Activated T-helper 1 cell treated with anti-CD3 and anti-CD28 coated beads, Interleukin-2, amount 50 U/mL, for 16 hours (primary cell): ENCODE measurements around the gene NR5A1.

Experiments used
- DNase-seq, 2 donors: peaks; one replicate each; pipeline ENCODE4 v3.0.0-alpha.2; 2020; ENCODE audit warnings: low read depth in 1 of 2, low spot score in 1 of 2

NR5A1 gene

GRCh38 chr9:124444166-124444565, 63.0 kb downstream of the NR5A1 start:
- no peak for DNase-seq

GRCh38 chr9:124443625-124444024, 63.6 kb downstream of the NR5A1 start:
- DNase-seq: no peak

- DNase-seq: no peak
These were observed 64.4 kb downstream of the NR5A1 start for GRCh38 chr9:124442826-124443225.

GRCh38 chr9:124442379-124442778, 64.8 kb downstream of the NR5A1 start:
- DNase-seq: no peak

- DNase-seq: no peak
These were observed 65.9 kb downstream of the NR5A1 start for GRCh38 chr9:124441291-124441690.

- DNase-seq: no peak
These were observed 66.4 kb downstream of the NR5A1 start for GRCh38 chr9:124440786-124441185.

GRCh38 chr9:124439686-124440243, 67.4 kb downstream of the NR5A1 start:
- DNase-seq: no peak

- no peak for DNase-seq
These were observed 68.1 kb downstream of the NR5A1 start for GRCh38 chr9:124439086-124439485.

GRCh38 chr9:124438091-124438490, 69.1 kb downstream of the NR5A1 start:
- no peak for DNase-seq

- DNase-seq: no peak
These were observed 70.1 kb downstream of the NR5A1 start for GRCh38 chr9:124437086-124437485.

GRCh38 chr9:124436320-124436719, 70.9 kb downstream of the NR5A1 start:
- no peak for DNase-seq
